ENCODE results near the gene ITPRIPL2.

The ITPRIPL2 gene

GRCh38 chr16:19093631-19094541, 19.9 kb upstream of the ITPRIPL2 start:
- DNase-seq (ENCODE audit: low read depth), result no peak

- no peak for DNase-seq (ENCODE audit: low read depth)
Observed at GRCh38 chr16:19094542-19095365, 19.0 kb upstream of the ITPRIPL2 start.

GRCh38 chr16:19095654-19096053, 18.1 kb upstream of the ITPRIPL2 start:
- no peak for DNase-seq (ENCODE audit: low read depth)

- no peak for DNase-seq (ENCODE audit: low read depth)
Observed at GRCh38 chr16:19098173-19098572, 15.6 kb upstream of the ITPRIPL2 start.

GRCh38 chr16:19102187-19102872, 11.4 kb upstream of the ITPRIPL2 start:
- no peak for DNase-seq (ENCODE audit: low read depth)

GRCh38 chr16:19104607-19105006, 9.2 kb upstream of the ITPRIPL2 start:
- no peak for DNase-seq (ENCODE audit: low read depth)

- DNase-seq (ENCODE audit: low read depth), result no peak
Observed at GRCh38 chr16:19105131-19105530, 8.6 kb upstream of the ITPRIPL2 start.

GRCh38 chr16:19105891-19106624, 7.7 kb upstream of the ITPRIPL2 start:
- no peak for DNase-seq (ENCODE audit: low read depth)

GRCh38 chr16:19106625-19107020, 7.1 kb upstream of the ITPRIPL2 start:
- no peak for DNase-seq (ENCODE audit: low read depth)

GRCh38 chr16:19108409-19109287, 5.1 kb upstream of the ITPRIPL2 start:
- no peak for DNase-seq (ENCODE audit: low read depth)

- no peak for DNase-seq (ENCODE audit: low read depth)
Observed at GRCh38 chr16:19109288-19109664, 4.5 kb upstream of the ITPRIPL2 start.

GRCh38 chr16:19110537-19111360, 3.0 kb upstream of the ITPRIPL2 start:
- no peak for DNase-seq (ENCODE audit: low read depth)

- no peak for DNase-seq (ENCODE audit: low read depth)
Observed at GRCh38 chr16:19112099-19112407, 1.7 kb upstream of the ITPRIPL2 start.

GRCh38 chr16:19114359-19115147, 789 bp downstream of the ITPRIPL2 start:
- no peak for DNase-seq (ENCODE audit: low read depth)

- no peak for DNase-seq (ENCODE audit: low read depth)
Observed at GRCh38 chr16:19115148-19116021, 1.6 kb downstream of the ITPRIPL2 start.

GRCh38 chr16:19116711-19117449, 3.1 kb downstream of the ITPRIPL2 start:
- DNase-seq (ENCODE audit: low read depth), result no peak

- DNase-seq (ENCODE audit: low read depth), result no peak
Observed at GRCh38 chr16:19118938-19119431, 5.2 kb downstream of the ITPRIPL2 start.

Measured in stimulated activated CD8-positive, alpha-beta memory T cell treated with anti-CD3 and anti-CD28 coated beads, Interleukin-12 subunit alpha, Interleukin-12 subunit beta, amount 100 ng/mL, for 4 hours (primary cell).